Measurements from ENCODE around the gene BSCL2.

DNA sequence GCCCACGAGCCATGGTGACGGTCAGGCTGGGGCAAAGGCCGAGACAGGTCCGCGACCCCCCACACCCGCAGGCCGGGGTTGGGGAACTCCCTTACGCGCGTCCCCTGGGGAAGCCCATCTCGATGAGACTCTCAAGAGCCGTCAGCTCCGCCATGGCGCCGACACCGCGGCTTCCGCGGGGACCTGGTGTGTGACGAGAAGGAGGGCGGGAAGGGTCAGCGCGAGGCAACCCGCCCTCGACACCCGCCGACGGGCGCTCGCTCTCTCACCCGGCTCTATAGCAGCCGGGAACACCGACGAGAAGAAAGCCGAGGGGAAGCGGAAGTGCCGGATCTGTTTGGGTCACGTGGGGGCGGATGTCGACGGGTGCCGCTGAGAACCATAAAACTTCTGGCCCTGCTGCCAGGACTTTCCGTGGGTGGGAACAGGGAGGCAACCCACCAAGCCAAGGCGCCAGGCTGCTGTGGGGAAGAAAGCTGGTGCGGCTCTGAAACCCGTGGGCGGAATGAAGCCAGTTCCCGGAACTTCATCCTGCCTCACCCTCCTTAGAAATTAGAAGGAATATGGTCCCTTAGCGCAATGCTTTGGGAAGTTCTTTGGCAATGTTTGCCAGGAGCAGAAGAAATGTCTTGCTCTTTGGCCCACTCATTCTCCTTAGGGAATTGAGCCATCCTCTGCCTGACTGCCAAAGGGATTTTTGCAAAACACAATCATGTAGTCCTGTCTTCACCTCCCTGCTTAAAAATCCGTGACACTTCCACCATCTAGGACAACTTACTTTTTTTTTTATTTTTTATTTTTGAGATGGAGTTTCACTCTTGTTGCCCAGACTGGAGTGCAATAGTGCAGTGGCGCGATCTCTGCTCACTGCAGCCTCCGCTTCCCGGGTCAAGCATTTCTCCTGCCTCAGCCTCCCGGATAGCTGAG lies 28.2 kb downstream of the BSCL2 start, which contains the start of gene UBXN1:
- TF ChIP-seq HCFC1 (IDR thresholded peaks at IDR 0.05; ENCODE audit: low read depth, low read length) (peak; percentile 58; the same call in 1 of the 2 replicates), ZFP41 (CRISPR knock-in tag; IDR thresholded peaks at IDR 0.05; ENCODE audit: borderline replicate concordance) (peak; percentile 79; the same call in 1 of the 2 replicates), ZNF557 (CRISPR knock-in tag; IDR thresholded peaks at IDR 0.05) (no peak), ZNF138 (CRISPR knock-in tag; IDR thresholded peaks at IDR 0.05; ENCODE audit: low read depth) (no peak), ELF1 (CRISPR knock-in tag; IDR thresholded peaks at IDR 0.05) (peak; percentile 95), POLR2AphosphoS2 (IDR thresholded peaks at IDR 0.05; ENCODE audit: low read depth, low read length) (no peak), CREB1 (IDR thresholded peaks at IDR 0.05) (peak; percentile 17; the same call in 1 of the 2 replicates), CREB1 (CRISPR knock-in tag; IDR thresholded peaks at IDR 0.05) (no peak), RAD51 (IDR thresholded peaks at IDR 0.05; ENCODE audit: borderline replicate concordance) (peak; percentile 87)
- TF ChIP-seq, protein P1, sequence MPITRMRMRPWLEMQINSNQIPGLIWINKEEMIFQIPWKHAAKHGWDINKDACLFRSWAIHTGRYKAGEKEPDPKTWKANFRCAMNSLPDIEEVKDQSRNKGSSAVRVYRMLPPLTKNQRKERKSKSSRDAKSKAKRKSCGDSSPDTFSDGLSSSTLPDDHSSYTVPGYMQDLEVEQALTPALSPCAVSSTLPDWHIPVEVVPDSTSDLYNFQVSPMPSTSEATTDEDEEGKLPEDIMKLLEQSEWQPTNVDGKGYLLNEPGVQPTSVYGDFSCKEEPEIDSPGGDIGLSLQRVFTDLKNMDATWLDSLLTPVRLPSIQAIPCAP (CRISPR knock-in tag; IDR thresholded peaks at IDR 0.05; ENCODE audit: low read depth) = no peak

All from HepG2 (cell line).